EL (cell line): ENCODE data around the gene CORO6.
A peak's percentile ranks its signal among the peaks of the same experiment; 100 is the strongest.

Experiments
- DNase-seq: peaks from one replicate; pipeline ENCODE4 v3.0.0-alpha.2; 2016

CORO6 gene

GRCh38 chr17:29590411-29591145, 32.1 kb downstream of the CORO6 start:
- DNase-seq = peak; percentile 75

- peak; percentile 88 for DNase-seq
These were observed 32.9 kb downstream of the CORO6 start, which contains the start of gene GIT1 for GRCh38 chr17:29589524-29590410. TSS of gene GIT1 (minus strand) at chr17:29589648. CDS start at chr17:29589378, 270 bp downstream.

- DNase-seq = peak; percentile 49
These were observed 33.9 kb downstream of the CORO6 start for GRCh38 chr17:29588562-29589411.

- no peak for DNase-seq
These were observed 34.6 kb downstream of the CORO6 start for GRCh38 chr17:29588017-29588561.

- no peak for DNase-seq
These were observed 35.1 kb downstream of the CORO6 start for GRCh38 chr17:29587591-29587990.

- DNase-seq = no peak
These were observed 35.8 kb downstream of the CORO6 start for GRCh38 chr17:29586676-29587469.

GRCh38 chr17:29585080-29585751, 37.5 kb downstream of the CORO6 start:
- DNase-seq = peak; percentile 44

- no peak for DNase-seq
These were observed 38.1 kb downstream of the CORO6 start for GRCh38 chr17:29584452-29585079.

- DNase-seq = no peak
These were observed 39.1 kb downstream of the CORO6 start for GRCh38 chr17:29583324-29584248.

- DNase-seq = no peak
These were observed 39.9 kb downstream of the CORO6 start for GRCh38 chr17:29582772-29583171.

GRCh38 chr17:29582254-29582765, 40.4 kb downstream of the CORO6 start:
- no peak for DNase-seq

- DNase-seq = no peak
These were observed 41.0 kb downstream of the CORO6 start for GRCh38 chr17:29581583-29582253.

- DNase-seq = peak; percentile 79
These were observed 42.6 kb downstream of the CORO6 start for GRCh38 chr17:29579866-29580771.

GRCh38 chr17:29578626-29579485, 43.9 kb downstream of the CORO6 start:
- DNase-seq = no peak

- DNase-seq = no peak
These were observed 45.1 kb downstream of the CORO6 start for GRCh38 chr17:29577385-29578211.

- no peak for DNase-seq
These were observed 45.7 kb downstream of the CORO6 start for GRCh38 chr17:29577001-29577370.
